Measurements from ENCODE around the gene EFCAB6.

DNA sequence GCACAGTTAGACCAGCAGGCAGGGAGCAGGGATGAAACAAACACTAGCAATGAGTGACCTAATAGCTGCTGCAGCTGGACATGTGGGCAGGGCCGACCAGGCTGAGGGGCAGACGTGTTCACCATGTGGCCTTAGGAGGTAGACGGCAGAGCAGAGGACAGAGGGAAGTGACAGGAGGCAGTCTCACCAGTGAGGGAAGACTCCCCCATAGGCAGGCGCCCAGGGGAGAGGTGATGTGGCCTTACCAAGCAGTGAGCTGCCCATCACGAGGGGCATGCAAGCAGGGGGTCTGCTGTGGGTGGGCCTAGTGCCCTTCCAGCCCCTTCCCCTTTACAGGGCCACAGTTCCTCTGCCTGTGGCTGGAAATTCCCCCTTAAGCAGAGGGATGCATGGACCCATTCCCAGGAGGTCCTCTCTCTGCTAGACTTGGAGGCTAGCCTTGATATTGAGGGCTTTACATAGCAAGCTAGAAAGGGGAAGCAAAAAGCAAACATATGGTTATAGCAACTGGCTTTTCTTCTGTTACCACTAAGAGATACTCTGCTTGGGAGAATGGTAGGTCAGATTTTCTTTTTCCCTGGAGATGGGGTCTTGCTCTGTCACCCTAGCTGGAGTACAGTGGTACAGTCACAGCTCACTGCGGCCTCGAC is 332.7 kb downstream of the EFCAB6 start:
- TF ChIP-seq, protein P1, sequence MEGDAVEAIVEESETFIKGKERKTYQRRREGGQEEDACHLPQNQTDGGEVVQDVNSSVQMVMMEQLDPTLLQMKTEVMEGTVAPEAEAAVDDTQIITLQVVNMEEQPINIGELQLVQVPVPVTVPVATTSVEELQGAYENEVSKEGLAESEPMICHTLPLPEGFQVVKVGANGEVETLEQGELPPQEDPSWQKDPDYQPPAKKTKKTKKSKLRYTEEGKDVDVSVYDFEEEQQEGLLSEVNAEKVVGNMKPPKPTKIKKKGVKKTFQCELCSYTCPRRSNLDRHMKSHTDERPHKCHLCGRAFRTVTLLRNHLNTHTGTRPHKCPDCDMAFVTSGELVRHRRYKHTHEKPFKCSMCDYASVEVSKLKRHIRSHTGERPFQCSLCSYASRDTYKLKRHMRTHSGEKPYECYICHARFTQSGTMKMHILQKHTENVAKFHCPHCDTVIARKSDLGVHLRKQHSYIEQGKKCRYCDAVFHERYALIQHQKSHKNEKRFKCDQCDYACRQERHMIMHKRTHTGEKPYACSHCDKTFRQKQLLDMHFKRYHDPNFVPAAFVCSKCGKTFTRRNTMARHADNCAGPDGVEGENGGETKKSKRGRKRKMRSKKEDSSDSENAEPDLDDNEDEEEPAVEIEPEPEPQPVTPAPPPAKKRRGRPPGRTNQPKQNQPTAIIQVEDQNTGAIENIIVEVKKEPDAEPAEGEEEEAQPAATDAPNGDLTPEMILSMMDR (IDR thresholded peaks at IDR 0.05), result no peak
- TF ChIP-seq POLR2A (IDR thresholded peaks at IDR 0.05), result no peak
